ENCODE results near the gene ZBTB48. TPM values are rescaled to one million over a fixed set of nuclear protein-coding genes. Genes with fewer than 3 reads are reported as not detected.

The ZBTB48 gene
- total RNA-seq, 1 donor from 2014 or later = 20.0 TPM

DNA sequence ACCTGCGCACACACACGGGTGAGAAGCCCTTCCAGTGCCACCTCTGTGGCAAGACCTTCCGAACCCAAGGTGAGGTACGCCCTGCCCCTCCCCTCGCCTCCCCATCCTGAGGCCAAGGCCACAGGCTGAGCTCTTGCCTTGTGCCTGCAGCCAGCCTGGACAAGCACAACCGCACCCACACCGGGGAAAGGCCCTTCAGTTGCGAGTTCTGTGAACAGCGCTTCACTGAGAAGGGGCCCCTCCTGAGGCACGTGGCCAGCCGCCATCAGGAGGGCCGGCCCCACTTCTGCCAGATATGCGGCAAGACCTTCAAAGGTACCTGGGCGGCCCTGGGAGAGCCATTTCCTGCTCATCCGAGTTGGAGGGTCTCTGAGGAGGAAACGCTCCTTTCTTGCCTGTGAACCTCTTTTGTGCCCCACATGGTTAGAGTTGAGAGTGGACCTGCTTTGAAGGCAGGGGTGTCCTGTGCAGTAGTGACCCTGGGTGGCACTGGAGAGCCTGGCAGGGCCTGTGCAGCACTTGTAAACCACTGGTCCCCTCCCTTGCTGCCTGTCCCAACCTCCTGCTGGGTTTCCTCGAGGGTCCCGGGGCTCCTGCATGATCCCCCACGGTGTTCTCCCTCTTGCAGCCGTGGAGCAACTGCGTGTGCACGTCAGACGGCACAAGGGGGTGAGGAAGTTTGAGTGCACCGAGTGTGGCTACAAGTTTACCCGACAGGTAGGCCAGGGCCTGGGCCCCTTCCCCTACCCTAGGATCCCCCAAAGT is 8.5 kb downstream of the ZBTB48 start:
- Histone ChIP-seq H2AFZ (ENCODE audit: low read depth, low read length) (no peak overlapping the region), H3K4me1 (ENCODE audit: insufficient read depth, low read length) (no peaks in the 10 kb centered on the region), H3K27ac (ENCODE audit: low read depth, low read length) (no peak overlapping the region), H3K4me2 (ENCODE audit: low read length) (no peak overlapping the region), H3K4me3 (ENCODE audit: insufficient read depth, low read depth, low read length) (no peak overlapping the region), H4K20me1 (ENCODE audit: insufficient read depth, low read length) (peaks cover 78% of the 10 kb centered on the region), H3K9me3 (ENCODE audit: insufficient read depth, low read depth, low read length) (no peaks in the 10 kb centered on the region), H3K27me3 (ENCODE audit: insufficient read depth, low read length) (no peaks in the 10 kb centered on the region), H3K36me3 (ENCODE audit: insufficient read depth, low read length) (peaks cover 13% of the 10 kb centered on the region), H3K79me2 (ENCODE audit: insufficient read depth, low read length) (peaks cover 36% of the 10 kb centered on the region), H3K9ac (ENCODE audit: low read length) (no peak overlapping the region)
- TF ChIP-seq, protein P1, sequence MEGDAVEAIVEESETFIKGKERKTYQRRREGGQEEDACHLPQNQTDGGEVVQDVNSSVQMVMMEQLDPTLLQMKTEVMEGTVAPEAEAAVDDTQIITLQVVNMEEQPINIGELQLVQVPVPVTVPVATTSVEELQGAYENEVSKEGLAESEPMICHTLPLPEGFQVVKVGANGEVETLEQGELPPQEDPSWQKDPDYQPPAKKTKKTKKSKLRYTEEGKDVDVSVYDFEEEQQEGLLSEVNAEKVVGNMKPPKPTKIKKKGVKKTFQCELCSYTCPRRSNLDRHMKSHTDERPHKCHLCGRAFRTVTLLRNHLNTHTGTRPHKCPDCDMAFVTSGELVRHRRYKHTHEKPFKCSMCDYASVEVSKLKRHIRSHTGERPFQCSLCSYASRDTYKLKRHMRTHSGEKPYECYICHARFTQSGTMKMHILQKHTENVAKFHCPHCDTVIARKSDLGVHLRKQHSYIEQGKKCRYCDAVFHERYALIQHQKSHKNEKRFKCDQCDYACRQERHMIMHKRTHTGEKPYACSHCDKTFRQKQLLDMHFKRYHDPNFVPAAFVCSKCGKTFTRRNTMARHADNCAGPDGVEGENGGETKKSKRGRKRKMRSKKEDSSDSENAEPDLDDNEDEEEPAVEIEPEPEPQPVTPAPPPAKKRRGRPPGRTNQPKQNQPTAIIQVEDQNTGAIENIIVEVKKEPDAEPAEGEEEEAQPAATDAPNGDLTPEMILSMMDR (IDR thresholded peaks at IDR 0.05; ENCODE audit: insufficient read depth, low read depth, low read length) = no peak
- TF ChIP-seq EZH2 (IDR thresholded peaks at IDR 0.05; ENCODE audit: insufficient read depth, low read length) = no peak
- FAIRE-seq (no peak), DNase-seq (ENCODE audit: low read depth) (no peak)
- H3K27ac Mint-ChIP-seq (ENCODE audit: unreplicated experiment) = no peak overlapping the region
- no peaks in the 10 kb centered on the region for H3K9me3 Mint-ChIP-seq (ENCODE audit: unreplicated experiment)
- no peaks in the 10 kb centered on the region for H3K27me3 Mint-ChIP-seq (ENCODE audit: low read depth, unreplicated experiment)
- peaks cover 15% of the 10 kb centered on the region for H3K36me3 Mint-ChIP-seq (ENCODE audit: low read depth, unreplicated experiment)
- H3K4me3 Mint-ChIP-seq (ENCODE audit: unreplicated experiment) = no peak overlapping the region
- peaks cover 2% of the 10 kb centered on the region for H3K4me1 Mint-ChIP-seq (ENCODE audit: low read depth, unreplicated experiment)

DNA sequence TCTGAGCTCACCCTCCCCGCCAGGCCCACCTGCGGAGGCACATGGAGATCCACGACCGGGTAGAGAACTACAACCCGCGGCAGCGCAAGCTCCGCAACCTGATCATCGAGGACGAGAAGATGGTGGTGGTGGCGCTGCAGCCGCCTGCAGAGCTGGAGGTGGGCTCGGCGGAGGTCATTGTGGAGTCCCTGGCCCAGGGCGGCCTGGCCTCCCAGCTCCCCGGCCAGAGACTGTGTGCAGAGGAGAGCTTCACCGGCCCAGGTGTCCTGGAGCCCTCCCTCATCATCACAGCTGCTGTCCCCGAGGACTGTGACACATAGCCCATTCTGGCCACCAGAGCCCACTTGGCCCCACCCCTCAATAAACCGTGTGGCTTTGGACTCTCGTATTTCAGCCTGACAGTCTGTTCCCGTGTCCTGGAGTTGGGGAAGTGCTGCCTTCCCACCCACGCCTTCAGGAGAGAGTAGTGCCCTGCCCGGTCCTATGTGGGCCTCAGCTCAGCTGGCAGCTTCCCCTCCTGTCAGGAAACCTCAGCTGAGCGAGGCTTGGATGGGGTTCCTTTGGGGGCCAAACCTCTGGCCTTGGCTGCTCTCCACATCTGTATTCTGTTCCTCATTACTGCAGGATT is 9.2 kb downstream of the ZBTB48 start:
- H3K4me3 ChIP-seq (ENCODE audit: insufficient read depth, low read depth, low read length) = no peak overlapping the region
- Mint-ChIP-seq H3K27me3 (ENCODE audit: low read depth, unreplicated experiment) (no peaks in the 10 kb centered on the region), H3K4me1 (ENCODE audit: low read depth, unreplicated experiment) (peaks cover 2% of the 10 kb centered on the region), H3K27ac (ENCODE audit: unreplicated experiment) (no peak overlapping the region), H3K36me3 (ENCODE audit: low read depth, unreplicated experiment) (peaks cover 15% of the 10 kb centered on the region), H3K9me3 (ENCODE audit: unreplicated experiment) (no peaks in the 10 kb centered on the region), H3K4me3 (ENCODE audit: unreplicated experiment) (no peak overlapping the region)
- no peak overlapping the region for H2AFZ ChIP-seq (ENCODE audit: low read depth, low read length)
- no peak overlapping the region for H3K27ac ChIP-seq (ENCODE audit: low read depth, low read length)
- H3K9me3 ChIP-seq (ENCODE audit: insufficient read depth, low read depth, low read length) = no peaks in the 10 kb centered on the region
- no peak for DNase-seq (ENCODE audit: low read depth)
- H3K9ac ChIP-seq (ENCODE audit: low read length) = no peak overlapping the region
- no peaks in the 10 kb centered on the region for H3K27me3 ChIP-seq (ENCODE audit: insufficient read depth, low read length)
- no peak for TF ChIP-seq EZH2 (IDR thresholded peaks at IDR 0.05; ENCODE audit: insufficient read depth, low read length)
- TF ChIP-seq, protein P1 (IDR thresholded peaks at IDR 0.05; ENCODE audit: insufficient read depth, low read depth, low read length) = no peak
- FAIRE-seq = no peak
- H3K4me2 ChIP-seq (ENCODE audit: low read length) = no peak overlapping the region
- peaks cover 43% of the 10 kb centered on the region for H3K79me2 ChIP-seq (ENCODE audit: insufficient read depth, low read length)
- no peaks in the 10 kb centered on the region for H3K4me1 ChIP-seq (ENCODE audit: insufficient read depth, low read length)
- peaks cover 18% of the 10 kb centered on the region for H3K36me3 ChIP-seq (ENCODE audit: insufficient read depth, low read length)
- H4K20me1 ChIP-seq (ENCODE audit: insufficient read depth, low read length) = peaks cover 85% of the 10 kb centered on the region

DNA sequence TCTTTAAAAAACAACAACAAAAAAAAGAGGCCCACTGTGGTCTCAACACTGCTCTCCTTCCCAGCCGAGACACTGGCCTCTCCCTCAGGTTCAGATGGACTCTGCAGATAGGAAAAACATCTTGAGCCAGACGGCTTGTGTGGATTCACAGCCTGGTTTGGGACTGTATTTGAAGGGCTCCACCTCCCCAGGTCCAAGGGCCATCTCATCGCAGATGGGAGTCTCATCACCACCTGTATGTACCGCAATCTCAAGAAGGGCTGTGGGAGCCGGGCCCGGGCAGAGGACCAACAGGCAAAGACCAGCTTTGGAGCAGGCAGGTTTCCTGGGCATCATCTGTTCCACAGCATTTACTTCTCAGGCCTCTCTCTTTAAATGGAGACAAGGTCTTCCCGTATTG is 10.3 kb downstream of the ZBTB48 start:
- FAIRE-seq (no peak), DNase-seq (ENCODE audit: low read depth) (no peak)
- Mint-ChIP-seq H3K27me3 (ENCODE audit: low read depth, unreplicated experiment) (no peaks in the 10 kb centered on the region), H3K9me3 (ENCODE audit: unreplicated experiment) (no peaks in the 10 kb centered on the region), H3K36me3 (ENCODE audit: low read depth, unreplicated experiment) (peaks cover 18% of the 10 kb centered on the region), H3K4me3 (ENCODE audit: unreplicated experiment) (no peak overlapping the region), H3K27ac (ENCODE audit: unreplicated experiment) (no peak overlapping the region), H3K4me1 (ENCODE audit: low read depth, unreplicated experiment) (no peaks in the 10 kb centered on the region)
- Histone ChIP-seq H3K9me3 (ENCODE audit: insufficient read depth, low read depth, low read length) (no peaks in the 10 kb centered on the region), H2AFZ (ENCODE audit: low read depth, low read length) (no peak overlapping the region), H3K4me2 (ENCODE audit: low read length) (no peak overlapping the region), H3K79me2 (ENCODE audit: insufficient read depth, low read length) (peaks cover 46% of the 10 kb centered on the region), H3K27ac (ENCODE audit: low read depth, low read length) (no peak overlapping the region), H4K20me1 (ENCODE audit: insufficient read depth, low read length) (peaks cover 89% of the 10 kb centered on the region), H3K27me3 (ENCODE audit: insufficient read depth, low read length) (no peaks in the 10 kb centered on the region), H3K4me3 (ENCODE audit: insufficient read depth, low read depth, low read length) (no peak overlapping the region), H3K36me3 (ENCODE audit: insufficient read depth, low read length) (peaks cover 25% of the 10 kb centered on the region), H3K4me1 (ENCODE audit: insufficient read depth, low read length) (no peaks in the 10 kb centered on the region), H3K9ac (ENCODE audit: low read length) (no peak overlapping the region)
- TF ChIP-seq, protein P1 (IDR thresholded peaks at IDR 0.05; ENCODE audit: insufficient read depth, low read depth, low read length) = no peak
- no peak for TF ChIP-seq EZH2 (IDR thresholded peaks at IDR 0.05; ENCODE audit: insufficient read depth, low read length)

Measured in astrocyte (in vitro differentiated cells and primary cell).